GM23338 (cell line): Measurements from ENCODE around the gene MYCBPAP. TPM values are rescaled to one million over a fixed set of nuclear protein-coding genes. Genes with fewer than 3 reads are reported as not detected.
A peak's percentile ranks its signal among the peaks of the same experiment; 100 is the strongest.

Source experiments
- ATAC-seq: fragments of 200-7000 bp; cut with Tn5 transposase; 3 replicates; pipeline ENCODE4 v1.9.1; 2020
- DNase-seq: peaks from one replicate; pipeline ENCODE4 v3.0.0-alpha.2; 2015; ENCODE audit warnings: low spot score
- H2AFZ ChIP-seq: fragments of 200-600 bp; sonication (generic); 2 replicates; pipeline ENCODE4 v1.8.0; 2016; ENCODE audit warnings: antibody characterized with exemption, mild to moderate bottlenecking, moderate library complexity
- H3F3A ChIP-seq: fragments of 200-600 bp; sonication (generic); replicated peaks from 2 replicates; pipeline ENCODE4 v1.8.0; 2017; ENCODE audit warnings: antibody characterized with exemption, mixed run types, low read depth
- H3K27ac ChIP-seq: fragments of 200-600 bp; sonication (generic); 2 replicates; pipeline ENCODE4 v1.6.1; 2016; ENCODE audit warnings: low read depth
- H3K27me3 ChIP-seq: fragments of 200-600 bp; sonication (generic); 2 replicates; pipeline ENCODE4 v1.8.0; 2016; ENCODE audit warnings: mild to moderate bottlenecking, mixed run types, moderate library complexity; ENCODE audit not compliant: insufficient read depth
- H3K36me3 ChIP-seq: fragments of 200-600 bp; sonication (generic); 2 replicates; pipeline ENCODE4 v1.8.0; 2016; ENCODE audit warnings: mild to moderate bottlenecking; ENCODE audit not compliant: insufficient read depth
- H3K4me1 ChIP-seq: fragments of 200-600 bp; sonication (generic); 2 replicates; pipeline ENCODE4 v1.8.0; 2016; ENCODE audit warnings: mild to moderate bottlenecking, moderate library complexity; ENCODE audit not compliant: insufficient read depth
- H3K4me2 ChIP-seq: fragments of 200-600 bp; sonication (generic); 2 replicates; pipeline ENCODE4 v1.7.1; 2017; ENCODE audit warnings: mixed run types
- H3K4me3 ChIP-seq: fragments of 200-600 bp; sonication (generic); 2 replicates; pipeline ENCODE4 v1.6.1; 2016; ENCODE audit warnings: mixed run types
- H3K79me2 ChIP-seq: fragments of 200-600 bp; sonication (generic); replicated peaks from 2 replicates; pipeline ENCODE4 v1.8.0; 2017; ENCODE audit warnings: mild to moderate bottlenecking; ENCODE audit not compliant: insufficient read depth
- H3K9me2 ChIP-seq: fragments of 200-600 bp; sonication (generic); 2 replicates; pipeline ENCODE4 v1.8.0; 2017; ENCODE audit not compliant: insufficient read depth
- H4K20me1 ChIP-seq: fragments of 200-600 bp; sonication (generic); replicated peaks from 2 replicates; pipeline ENCODE4 v1.8.0; 2017; ENCODE audit warnings: mild to moderate bottlenecking; ENCODE audit not compliant: insufficient read depth
- H3K27ac Mint-ChIP-seq: 2 replicates; pipeline ENCODE4 v1.8.0; 2020; ENCODE audit warnings: inconsistent platforms, mild to moderate bottlenecking, moderate library complexity, mixed read lengths
- H3K27me3 Mint-ChIP-seq: 3 replicates; pipeline ENCODE4 v1.8.0; 2022; ENCODE audit warnings: low read depth, mild to moderate bottlenecking, moderate library complexity, mixed read lengths, inconsistent platforms; ENCODE audit not compliant: insufficient read depth, poor library complexity
- H3K36me3 Mint-ChIP-seq: 3 replicates; pipeline ENCODE4 v1.8.0; 2021; ENCODE audit warnings: low read depth, mild to moderate bottlenecking, inconsistent platforms, moderate library complexity, mixed read lengths
- H3K4me1 Mint-ChIP-seq: 3 replicates; pipeline ENCODE4 v1.8.0; 2020; ENCODE audit warnings: mild to moderate bottlenecking, inconsistent platforms, mixed read lengths
- H3K4me3 Mint-ChIP-seq: 3 replicates; pipeline ENCODE4 v1.8.0; 2021; ENCODE audit warnings: moderate library complexity, mild to moderate bottlenecking, inconsistent platforms, mixed read lengths
- H3K9me3 Mint-ChIP-seq: 3 replicates; pipeline ENCODE4 v1.8.0; 2020; ENCODE audit warnings: moderate library complexity, mild to moderate bottlenecking, inconsistent platforms, mixed read lengths
- EZH2 ChIP-seq: fragments of 200-600 bp; sonication (generic); IDR thresholded peaks from one replicate; pipeline ENCODE4 v1.8.0; 2017; ENCODE audit warnings: antibody characterized with exemption, mild to moderate bottlenecking, low read depth; ENCODE audit not compliant: unreplicated experiment
- EZH2phosphoT487 ChIP-seq: fragments of 200-600 bp; sonication (generic); IDR thresholded peaks from one replicate; pipeline ENCODE4 v1.8.1; 2018; ENCODE audit warnings: antibody characterized with exemption; ENCODE audit not compliant: unreplicated experiment
- JUNB ChIP-seq: IDR thresholded peaks from one replicate; pipeline ENCODE4 v1.6.1; 2016; ENCODE audit warnings: antibody characterized with exemption; ENCODE audit not compliant: unreplicated experiment
- NANOG ChIP-seq: IDR thresholded peaks from 2 replicates; pipeline ENCODE4 v1.6.1; 2016; ENCODE audit warnings: antibody characterized with exemption, borderline replicate concordance
- STAT1 ChIP-seq: IDR thresholded peaks from one replicate; pipeline ENCODE4 v1.6.1; 2016; ENCODE audit warnings: antibody characterized with exemption; ENCODE audit not compliant: unreplicated experiment
- ZNF114 ChIP-seq: fragments of 250-450 bp; sonication (Bioruptor Pico); IDR thresholded peaks from 2 replicates; pipeline ENCODE4 v1.5.0; 2020; ENCODE audit warnings: mild to moderate bottlenecking, moderate library complexity
- ZNF331 ChIP-seq: fragments of 250-450 bp; sonication (Bioruptor Pico); IDR thresholded peaks from 2 replicates; pipeline ENCODE4 v1.5.0; 2020; ENCODE audit warnings: low read depth, mild to moderate bottlenecking, moderate library complexity
- polyA plus RNA-seq: library from polyadenylated mRNA; unstranded; fragments of >200 nt; fragmentation: Nextera tagmentation; extraction: Ambion mirVana; gene quantifications from 2 replicates; pipeline ENCODE4 v1.2.1, GENCODE V29; 2016
- total RNA-seq: library from RNA; depleted of rRNA; stranded (reverse); fragments of >200 nt; shearing (Covaris generic); gene quantifications from 2 replicates; pipeline ENCODE4 v1.2.3, GENCODE V29; 2014
- TF ChIP-seq, protein P1 (sequence below), 2 experiments: fragments of 200-600 bp in 1 of 2; sonication (generic) in 1 of 2; conservative IDR thresholded peaks; 2 replicates each; pipeline versions ENCODE4 v1.5.1 to v1.6.1; 2016 to 2017; ENCODE audit warnings: antibody characterized with exemption in 2 of 2, low read depth in 2 of 2, mild to moderate bottlenecking in 2 of 2, moderate library complexity in 1 of 2
- TF ChIP-seq, protein P2 (sequence below): fragments of 250-450 bp; sonication (Bioruptor Pico); IDR thresholded peaks from 2 replicates; pipeline ENCODE4 v1.5.0; 2020; ENCODE audit warnings: mild to moderate bottlenecking, moderate library complexity

Gene MYCBPAP
- total and polyA plus RNA-seq, 2 experiments from 2014 or later, result 0.63 to 1.7 TPM

DNA sequence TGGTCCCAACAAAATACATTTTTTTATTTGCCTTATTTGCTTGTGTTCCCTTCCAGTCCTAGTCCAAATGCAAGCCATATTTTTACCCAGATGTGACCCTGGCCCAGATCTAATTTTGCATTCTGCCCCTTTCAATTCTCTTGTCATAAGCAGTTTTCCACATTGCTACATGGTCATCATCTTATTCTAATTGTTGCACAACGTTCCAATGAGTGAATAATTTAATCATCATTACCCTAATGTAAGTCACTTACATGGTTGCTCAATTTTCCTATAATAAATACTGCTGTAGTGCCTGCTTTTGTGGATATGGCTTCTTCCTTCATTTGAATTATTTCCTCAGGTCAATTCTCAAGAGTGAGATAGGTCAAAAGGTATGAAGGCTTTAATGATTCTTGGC is 16.7 kb upstream of the MYCBPAP start:
- no peaks in the 10 kb centered on the region for H3F3A ChIP-seq
- H3K4me3 ChIP-seq, result no peak overlapping the region
- H3K4me1 ChIP-seq, result no peaks in the 10 kb centered on the region
- Mint-ChIP-seq H3K27me3 (peaks cover 4% of the 10 kb centered on the region), H3K4me1 (peaks cover 2% of the 10 kb centered on the region; the same call in 1 of the 3 replicates), H3K4me3 (no peak overlapping the region), H3K9me3 (no peaks in the 10 kb centered on the region), H3K36me3 (no peaks in the 10 kb centered on the region), H3K27ac (no peak overlapping the region)
- DNase-seq, result no peak
- TF ChIP-seq EZH2 (no peak), EZH2phosphoT487 (no peak), JUNB (no peak), NANOG (no peak)
- H3K79me2 ChIP-seq, result no peaks in the 10 kb centered on the region
- H3K27me3 ChIP-seq, result no peaks in the 10 kb centered on the region
- H3K9me2 ChIP-seq, result no peaks in the 10 kb centered on the region
- no peaks in the 10 kb centered on the region for H4K20me1 ChIP-seq
- H3K4me2 ChIP-seq, result no peak overlapping the region
- no peak overlapping the region for H2AFZ ChIP-seq
- no peaks in the 10 kb centered on the region for H3K36me3 ChIP-seq
- no peak overlapping the region for H3K27ac ChIP-seq
- ATAC-seq, result no peak

DNA sequence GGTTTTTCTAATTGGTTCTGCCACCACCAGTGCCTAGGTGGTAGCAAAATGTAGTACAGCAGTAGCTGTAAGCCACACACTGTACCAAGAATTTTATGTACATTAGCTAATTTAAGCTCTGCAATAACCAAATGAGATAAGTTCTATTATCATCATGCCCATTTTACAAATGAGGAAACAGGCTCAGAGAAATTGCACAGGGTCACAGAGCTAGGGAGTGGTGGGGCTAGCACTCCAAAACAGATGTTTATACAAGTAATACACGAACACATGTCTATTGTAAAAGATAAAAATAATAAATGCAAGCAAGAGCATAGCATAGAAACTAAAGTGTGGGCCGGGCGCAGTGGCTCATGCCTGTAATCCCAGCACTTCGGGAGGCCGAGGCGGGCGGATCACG is 16.0 kb upstream of the MYCBPAP start:
- H3K27me3 Mint-ChIP-seq, result peaks cover 4% of the 10 kb centered on the region
- no peak overlapping the region for H3K4me2 ChIP-seq
- H3K4me3 Mint-ChIP-seq, result no peak overlapping the region
- no peak for DNase-seq
- peak overlapping the region; percentile 60; the same call in 1 of the 2 replicates for H2AFZ ChIP-seq
- no peaks in the 10 kb centered on the region for H3K36me3 Mint-ChIP-seq
- no peaks in the 10 kb centered on the region for H3K79me2 ChIP-seq
- no peaks in the 10 kb centered on the region for H3K4me1 ChIP-seq
- H3K36me3 ChIP-seq, result no peaks in the 10 kb centered on the region
- no peak overlapping the region for H3K27ac ChIP-seq
- TF ChIP-seq EZH2, result no peak
- TF ChIP-seq, protein P1, sequence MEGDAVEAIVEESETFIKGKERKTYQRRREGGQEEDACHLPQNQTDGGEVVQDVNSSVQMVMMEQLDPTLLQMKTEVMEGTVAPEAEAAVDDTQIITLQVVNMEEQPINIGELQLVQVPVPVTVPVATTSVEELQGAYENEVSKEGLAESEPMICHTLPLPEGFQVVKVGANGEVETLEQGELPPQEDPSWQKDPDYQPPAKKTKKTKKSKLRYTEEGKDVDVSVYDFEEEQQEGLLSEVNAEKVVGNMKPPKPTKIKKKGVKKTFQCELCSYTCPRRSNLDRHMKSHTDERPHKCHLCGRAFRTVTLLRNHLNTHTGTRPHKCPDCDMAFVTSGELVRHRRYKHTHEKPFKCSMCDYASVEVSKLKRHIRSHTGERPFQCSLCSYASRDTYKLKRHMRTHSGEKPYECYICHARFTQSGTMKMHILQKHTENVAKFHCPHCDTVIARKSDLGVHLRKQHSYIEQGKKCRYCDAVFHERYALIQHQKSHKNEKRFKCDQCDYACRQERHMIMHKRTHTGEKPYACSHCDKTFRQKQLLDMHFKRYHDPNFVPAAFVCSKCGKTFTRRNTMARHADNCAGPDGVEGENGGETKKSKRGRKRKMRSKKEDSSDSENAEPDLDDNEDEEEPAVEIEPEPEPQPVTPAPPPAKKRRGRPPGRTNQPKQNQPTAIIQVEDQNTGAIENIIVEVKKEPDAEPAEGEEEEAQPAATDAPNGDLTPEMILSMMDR (conservative IDR thresholded peaks at IDR 0.05; ENCODE audit: low read depth in 2 of 2), result no peak
- TF ChIP-seq NANOG, result no peak
- no peak for TF ChIP-seq ZNF114 (CRISPR knock-in tag)
- no peak for TF ChIP-seq ZNF331
- TF ChIP-seq STAT1, result no peak
- TF ChIP-seq, protein P2, sequence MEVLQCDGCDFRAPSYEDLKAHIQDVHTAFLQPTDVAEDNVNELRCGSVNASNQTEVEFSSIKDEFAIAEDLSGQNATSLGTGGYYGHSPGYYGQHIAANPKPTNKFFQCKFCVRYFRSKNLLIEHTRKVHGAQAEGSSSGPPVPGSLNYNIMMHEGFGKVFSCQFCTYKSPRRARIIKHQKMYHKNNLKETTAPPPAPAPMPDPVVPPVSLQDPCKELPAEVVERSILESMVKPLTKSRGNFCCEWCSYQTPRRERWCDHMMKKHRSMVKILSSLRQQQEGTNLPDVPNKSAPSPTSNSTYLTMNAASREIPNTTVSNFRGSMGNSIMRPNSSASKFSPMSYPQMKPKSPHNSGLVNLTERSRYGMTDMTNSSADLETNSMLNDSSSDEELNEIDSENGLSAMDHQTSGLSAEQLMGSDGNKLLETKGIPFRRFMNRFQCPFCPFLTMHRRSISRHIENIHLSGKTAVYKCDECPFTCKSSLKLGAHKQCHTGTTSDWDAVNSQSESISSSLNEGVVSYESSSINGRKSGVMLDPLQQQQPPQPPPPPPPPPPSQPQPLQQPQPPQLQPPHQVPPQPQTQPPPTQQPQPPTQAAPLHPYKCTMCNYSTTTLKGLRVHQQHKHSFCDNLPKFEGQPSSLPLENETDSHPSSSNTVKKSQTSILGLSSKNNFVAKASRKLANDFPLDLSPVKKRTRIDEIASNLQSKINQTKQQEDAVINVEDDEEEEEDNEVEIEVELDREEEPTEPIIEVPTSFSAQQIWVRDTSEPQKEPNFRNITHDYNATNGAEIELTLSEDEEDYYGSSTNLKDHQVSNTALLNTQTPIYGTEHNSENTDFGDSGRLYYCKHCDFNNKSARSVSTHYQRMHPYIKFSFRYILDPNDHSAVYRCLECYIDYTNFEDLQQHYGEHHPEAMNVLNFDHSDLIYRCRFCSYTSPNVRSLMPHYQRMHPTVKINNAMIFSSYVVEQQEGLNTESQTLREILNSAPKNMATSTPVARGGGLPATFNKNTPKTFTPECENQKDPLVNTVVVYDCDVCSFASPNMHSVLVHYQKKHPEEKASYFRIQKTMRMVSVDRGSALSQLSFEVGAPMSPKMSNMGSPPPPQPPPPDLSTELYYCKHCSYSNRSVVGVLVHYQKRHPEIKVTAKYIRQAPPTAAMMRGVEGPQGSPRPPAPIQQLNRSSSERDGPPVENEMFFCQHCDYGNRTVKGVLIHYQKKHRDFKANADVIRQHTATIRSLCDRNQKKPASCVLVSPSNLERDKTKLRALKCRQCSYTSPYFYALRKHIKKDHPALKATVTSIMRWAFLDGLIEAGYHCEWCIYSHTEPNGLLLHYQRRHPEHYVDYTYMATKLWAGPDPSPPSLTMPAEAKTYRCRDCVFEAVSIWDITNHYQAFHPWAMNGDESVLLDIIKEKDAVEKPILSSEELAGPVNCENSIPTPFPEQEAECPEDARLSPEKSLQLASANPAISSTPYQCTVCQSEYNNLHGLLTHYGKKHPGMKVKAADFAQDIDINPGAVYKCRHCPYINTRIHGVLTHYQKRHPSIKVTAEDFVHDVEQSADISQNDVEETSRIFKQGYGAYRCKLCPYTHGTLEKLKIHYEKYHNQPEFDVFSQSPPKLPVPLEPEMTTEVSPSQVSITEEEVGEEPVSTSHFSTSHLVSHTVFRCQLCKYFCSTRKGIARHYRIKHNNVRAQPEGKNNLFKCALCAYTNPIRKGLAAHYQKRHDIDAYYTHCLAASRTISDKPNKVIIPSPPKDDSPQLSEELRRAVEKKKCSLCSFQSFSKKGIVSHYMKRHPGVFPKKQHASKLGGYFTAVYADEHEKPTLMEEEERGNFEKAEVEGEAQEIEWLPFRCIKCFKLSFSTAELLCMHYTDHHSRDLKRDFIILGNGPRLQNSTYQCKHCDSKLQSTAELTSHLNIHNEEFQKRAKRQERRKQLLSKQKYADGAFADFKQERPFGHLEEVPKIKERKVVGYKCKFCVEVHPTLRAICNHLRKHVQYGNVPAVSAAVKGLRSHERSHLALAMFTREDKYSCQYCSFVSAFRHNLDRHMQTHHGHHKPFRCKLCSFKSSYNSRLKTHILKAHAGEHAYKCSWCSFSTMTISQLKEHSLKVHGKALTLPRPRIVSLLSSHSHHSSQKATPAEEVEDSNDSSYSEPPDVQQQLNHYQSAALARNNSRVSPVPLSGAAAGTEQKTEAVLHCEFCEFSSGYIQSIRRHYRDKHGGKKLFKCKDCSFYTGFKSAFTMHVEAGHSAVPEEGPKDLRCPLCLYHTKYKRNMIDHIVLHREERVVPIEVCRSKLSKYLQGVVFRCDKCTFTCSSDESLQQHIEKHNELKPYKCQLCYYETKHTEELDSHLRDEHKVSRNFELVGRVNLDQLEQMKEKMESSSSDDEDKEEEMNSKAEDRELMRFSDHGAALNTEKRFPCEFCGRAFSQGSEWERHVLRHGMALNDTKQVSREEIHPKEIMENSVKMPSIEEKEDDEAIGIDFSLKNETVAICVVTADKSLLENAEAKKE (CRISPR knock-in tag), result no peak
- H3K27me3 ChIP-seq, result no peaks in the 10 kb centered on the region
- no peak overlapping the region for H3K4me3 ChIP-seq
- H3F3A ChIP-seq, result no peaks in the 10 kb centered on the region
- no peak for ATAC-seq
- H4K20me1 ChIP-seq, result no peaks in the 10 kb centered on the region
- H3K4me1 Mint-ChIP-seq, result peaks cover 2% of the 10 kb centered on the region; the same call in 1 of the 3 replicates
- no peak overlapping the region for H3K27ac Mint-ChIP-seq
- H3K9me3 Mint-ChIP-seq, result no peaks in the 10 kb centered on the region
- no peaks in the 10 kb centered on the region for H3K9me2 ChIP-seq
